H7 (cell line): ENCODE results near the gene VEZT. TPM values are rescaled to one million over a fixed set of nuclear protein-coding genes. Genes with fewer than 3 reads are reported as not detected.
A peak's percentile ranks its signal among the peaks of the same experiment; 100 is the strongest.
"Not testable (repeated sequence)": the region's sequence is repeated elsewhere in the genome, so short reads cannot be mapped to it uniquely, and the experiment has no call there.

ENCODE experiments used
- DNase-seq: peaks from one replicate; pipeline ENCODE4 v3.0.0; 2012
- H3K27me3 ChIP-seq: 2 replicates; pipeline ENCODE4 v1.6.0; 2011; ENCODE audit warnings: mild to moderate bottlenecking, low read length; ENCODE audit not compliant: control insufficient read depth, insufficient read depth
- H3K36me3 ChIP-seq: replicated peaks from 2 replicates; pipeline ENCODE4 v1.5.1; 2011; ENCODE audit warnings: low read length; ENCODE audit not compliant: control insufficient read depth, insufficient read depth
- H3K4me3 ChIP-seq: 2 replicates; pipeline ENCODE4 v1.5.1; 2011; ENCODE audit warnings: low read depth, mild to moderate bottlenecking, control low read depth, low read length, moderate library complexity; ENCODE audit not compliant: insufficient read depth
- total RNA-seq: library from RNA; depleted of rRNA; stranded (reverse); fragments of >200 nt; shearing (Covaris generic); gene quantifications from 2 replicates; pipeline ENCODE4 v1.2.3, GENCODE V29; 2014

Gene VEZT
- total RNA-seq, 1 experiment from 2014 or later, result 53.3 TPM

DNA sequence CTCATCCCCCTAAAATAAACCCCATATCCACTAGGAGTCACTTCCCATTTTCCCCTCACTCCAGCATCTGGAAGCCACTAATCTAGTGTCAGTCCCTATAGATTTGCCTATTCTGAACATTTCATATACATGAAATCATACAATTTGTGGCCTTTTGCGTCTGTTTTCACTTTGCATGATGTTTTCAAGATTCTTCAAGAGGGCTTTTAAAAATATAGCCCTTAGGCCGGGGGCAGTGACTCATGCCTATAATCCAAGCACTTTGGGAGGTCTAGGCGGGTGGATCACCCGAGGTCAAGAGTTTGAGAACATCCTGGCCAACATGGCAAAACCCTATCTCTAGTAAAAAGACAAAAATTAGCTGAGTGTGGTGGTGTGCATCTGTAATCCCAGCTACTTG, 104.7 kb downstream of the VEZT start:
- Histone ChIP-seq H3K27me3 (no peaks in the 10 kb centered on the region), H3K4me3 (no peak overlapping the region), H3K36me3 (no peaks in the 10 kb centered on the region)
- no peak for DNase-seq

DNA sequence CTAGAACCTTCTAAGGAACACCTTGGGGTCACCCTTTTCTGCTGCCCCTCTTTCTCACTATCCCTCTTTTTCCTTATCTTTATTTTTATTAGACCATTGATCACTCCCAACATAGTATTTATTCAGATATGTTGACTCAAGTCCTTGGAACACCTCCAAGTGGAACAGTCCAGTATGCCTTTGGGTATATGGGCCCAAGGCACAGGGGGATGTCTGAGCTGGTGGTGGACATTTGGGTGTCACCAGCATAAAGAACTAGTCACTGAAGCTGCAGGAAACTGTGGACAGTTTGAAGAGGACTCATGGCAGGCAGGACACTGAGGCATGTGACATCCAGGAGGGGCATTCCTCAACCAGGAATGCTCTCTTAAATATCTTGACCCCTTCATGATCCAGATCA, 105.6 kb downstream of the VEZT start:
- DNase-seq, result no peak
- H3K4me3 ChIP-seq, result no peak overlapping the region
- H3K36me3 ChIP-seq, result no peaks in the 10 kb centered on the region
- no peaks in the 10 kb centered on the region for H3K27me3 ChIP-seq

DNA sequence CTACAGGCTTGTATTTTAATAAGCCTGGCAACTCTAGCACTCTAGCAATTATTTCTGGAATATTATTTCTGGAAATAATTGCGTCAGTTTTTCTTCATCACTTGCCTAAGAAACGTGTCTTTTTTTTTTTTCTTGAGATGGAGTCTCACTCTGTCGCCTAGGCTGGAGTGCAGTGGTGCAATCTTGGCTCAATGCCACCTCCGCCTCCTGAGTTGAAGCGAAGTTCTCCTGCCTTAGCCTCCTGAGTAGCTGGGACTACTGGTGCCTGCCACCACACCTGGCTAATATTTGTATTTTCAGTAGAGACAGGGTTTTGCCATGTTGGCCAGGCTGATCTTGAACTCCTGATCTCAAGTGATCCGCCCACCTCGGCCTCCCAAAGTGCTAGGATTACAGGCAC, 106.6 kb downstream of the VEZT start:
- H3K27me3 ChIP-seq, H3K4me3 ChIP-seq, H3K36me3 ChIP-seq, DNase-seq: not testable (repeated sequence)

DNA sequence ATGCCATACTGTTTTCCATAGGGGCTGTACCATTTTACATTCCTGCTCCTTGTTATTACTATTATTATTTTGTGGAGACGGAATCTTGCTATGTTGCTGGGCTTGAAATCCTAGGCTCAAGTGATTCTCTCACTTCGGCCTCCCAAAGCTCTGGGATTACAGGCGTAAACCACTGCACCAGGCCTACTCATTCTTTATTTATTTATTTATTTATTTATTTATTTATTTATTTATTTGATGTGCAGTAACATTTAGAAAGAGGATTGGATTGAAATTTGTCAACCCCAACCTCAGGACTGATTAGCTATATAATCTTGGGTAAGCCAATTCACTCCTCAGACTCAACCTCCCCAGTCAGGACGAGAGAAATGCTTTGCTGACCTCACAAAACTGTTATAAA, 107.9 kb downstream of the VEZT start:
- no peak overlapping the region for H3K4me3 ChIP-seq
- no peaks in the 10 kb centered on the region for H3K36me3 ChIP-seq
- no peak for DNase-seq
- no peaks in the 10 kb centered on the region for H3K27me3 ChIP-seq

DNA sequence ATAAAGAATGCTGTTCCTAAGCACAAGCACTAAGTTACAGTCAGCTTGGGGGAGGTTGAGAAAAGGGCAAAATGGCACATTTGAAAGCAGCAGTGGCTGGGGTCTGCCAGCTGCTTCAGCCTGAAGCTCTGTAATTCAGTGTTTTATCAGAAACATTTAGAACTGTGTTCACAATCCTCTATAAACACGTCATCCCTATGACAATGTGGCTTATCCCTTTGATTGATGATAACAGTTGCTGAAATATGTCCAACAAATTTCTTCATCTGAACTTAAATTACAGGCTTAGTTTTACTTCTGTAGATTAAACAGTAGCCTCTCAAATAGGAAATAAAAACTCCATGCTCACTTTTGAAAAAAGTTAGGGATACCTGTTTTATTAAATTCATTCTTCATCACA, 108.8 kb downstream of the VEZT start:
- no peaks in the 10 kb centered on the region for H3K36me3 ChIP-seq
- H3K4me3 ChIP-seq, result no peak overlapping the region
- no peaks in the 10 kb centered on the region for H3K27me3 ChIP-seq
- DNase-seq, result no peak

DNA sequence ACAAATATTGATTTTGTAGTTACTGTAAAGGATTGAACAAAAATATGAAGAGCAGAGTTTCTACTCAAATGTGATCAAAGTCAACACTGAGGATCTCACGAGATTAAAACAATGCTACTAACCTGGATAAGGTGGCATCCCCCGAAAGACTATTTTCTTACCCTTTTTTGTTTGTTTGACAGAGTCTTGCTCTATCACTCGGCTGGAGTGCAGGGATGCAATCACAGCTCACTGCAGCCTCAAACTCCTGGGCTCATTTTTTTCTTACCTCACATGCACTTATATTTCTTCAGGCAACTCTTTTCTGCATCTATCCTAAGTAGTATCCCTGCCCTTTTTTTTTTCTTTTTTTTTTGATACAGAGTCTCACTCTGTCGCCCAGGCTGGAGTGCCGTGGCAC, 109.2 kb downstream of the VEZT start:
- no peak for DNase-seq
- H3K36me3 ChIP-seq, result no peaks in the 10 kb centered on the region

DNA sequence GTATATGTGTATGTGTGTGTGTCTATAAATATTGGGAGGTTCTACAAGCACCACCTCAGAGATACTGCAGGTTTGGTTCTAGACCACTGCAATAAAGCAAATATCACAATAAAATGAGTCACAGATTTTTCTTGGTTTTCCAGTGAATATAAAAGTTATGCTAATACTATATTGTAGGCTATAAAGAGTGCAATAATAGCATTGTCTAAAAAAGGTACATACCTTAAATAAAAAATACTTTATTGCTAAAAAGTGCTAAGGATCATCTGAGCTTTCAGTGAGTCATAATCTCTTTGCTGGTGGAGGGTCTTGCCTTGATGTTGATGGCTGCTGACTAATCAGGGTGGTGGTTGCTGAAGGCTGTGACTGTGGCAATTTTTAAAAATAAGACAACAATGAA, 111.1 kb downstream of the VEZT start:
- no peaks in the 10 kb centered on the region for H3K27me3 ChIP-seq
- DNase-seq, result no peak
- no peak overlapping the region for H3K4me3 ChIP-seq
- no peaks in the 10 kb centered on the region for H3K36me3 ChIP-seq

More for the DNA sequence above, 109.2 kb downstream of the VEZT start:
- Histone ChIP-seq H3K27me3 (no peaks in the 10 kb centered on the region), H3K4me3 (no peak overlapping the region)

DNA sequence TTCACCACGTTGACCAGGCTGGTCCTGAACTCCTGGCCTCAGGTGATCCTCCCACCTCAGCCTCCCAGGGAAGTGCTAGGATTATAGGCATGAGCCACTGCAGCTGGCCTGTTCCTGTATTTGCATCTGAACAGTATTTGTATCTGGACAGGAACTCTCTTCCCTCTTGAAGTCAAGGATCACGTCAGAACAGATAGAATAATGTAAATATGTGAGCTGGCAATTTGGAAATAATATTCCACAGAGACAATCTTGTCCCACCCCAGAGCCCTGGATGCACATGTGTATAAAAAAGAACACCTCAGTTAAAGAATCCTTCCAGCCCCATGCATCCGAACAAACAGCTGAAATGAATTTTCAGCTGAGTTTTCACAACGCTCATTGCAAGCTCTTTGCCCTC, 118.3 kb downstream of the VEZT start:
- Histone ChIP-seq H3K36me3 (no peaks in the 10 kb centered on the region), H3K27me3 (no peaks in the 10 kb centered on the region), H3K4me3 (no peak overlapping the region)
- DNase-seq, result no peak

DNA sequence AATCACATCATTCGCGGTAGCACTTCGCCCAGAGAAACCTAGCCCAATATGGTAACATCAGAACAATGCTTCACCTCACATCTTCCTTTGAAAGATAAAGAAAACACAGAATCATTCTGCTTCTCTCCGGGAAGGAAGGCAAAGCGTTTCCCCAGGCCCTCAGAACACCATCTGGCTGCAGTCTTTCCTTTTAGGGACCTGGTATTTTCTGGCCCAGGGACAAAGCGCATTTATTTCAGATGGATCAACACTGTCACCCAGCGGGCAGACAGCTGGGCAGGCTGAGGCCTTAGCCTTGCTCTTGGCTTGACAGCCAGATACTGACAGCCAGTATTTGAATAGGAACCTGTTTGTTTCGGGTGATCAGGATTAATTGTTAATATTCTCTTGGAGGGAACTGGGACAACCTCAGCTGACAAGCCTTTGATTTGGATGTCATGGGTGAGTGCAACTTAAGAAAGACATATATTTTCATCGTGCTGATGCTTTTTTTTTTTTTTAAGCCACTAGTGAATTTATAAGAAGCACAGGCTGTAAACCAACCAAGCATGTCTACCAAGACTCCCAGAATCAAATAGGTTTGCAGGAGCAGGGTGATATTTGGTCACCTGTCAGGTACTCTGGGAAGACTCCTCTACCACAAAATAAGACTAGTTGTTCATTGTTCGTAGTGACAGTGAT, 118.9 kb downstream of the VEZT start:
- no peaks in the 10 kb centered on the region for H3K36me3 ChIP-seq
- H3K27me3 ChIP-seq, result no peaks in the 10 kb centered on the region
- no peak overlapping the region for H3K4me3 ChIP-seq
- peak; percentile 78 for DNase-seq

DNA sequence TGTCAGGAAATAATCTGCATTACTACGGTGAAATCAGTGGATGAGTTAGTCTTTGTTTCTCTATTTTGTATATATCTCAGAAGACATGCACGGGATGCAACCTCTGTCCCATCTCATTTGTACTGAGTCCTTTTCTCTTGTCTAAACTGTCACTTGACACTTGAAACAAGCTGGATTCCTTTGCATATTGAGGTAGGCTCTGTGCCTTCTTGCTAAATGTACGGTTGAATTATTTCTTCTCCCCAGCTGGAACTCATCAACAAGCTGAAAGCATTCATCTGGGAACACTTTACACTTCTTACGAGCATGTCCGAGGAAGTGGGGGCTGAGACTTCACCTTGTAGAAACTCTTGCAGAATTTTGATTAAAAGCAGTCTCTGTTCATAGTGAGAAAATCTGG, 119.5 kb downstream of the VEZT start:
- H3K4me3 ChIP-seq, result no peak overlapping the region
- H3K36me3 ChIP-seq, result no peaks in the 10 kb centered on the region
- H3K27me3 ChIP-seq, result no peaks in the 10 kb centered on the region
- no peak for DNase-seq

DNA sequence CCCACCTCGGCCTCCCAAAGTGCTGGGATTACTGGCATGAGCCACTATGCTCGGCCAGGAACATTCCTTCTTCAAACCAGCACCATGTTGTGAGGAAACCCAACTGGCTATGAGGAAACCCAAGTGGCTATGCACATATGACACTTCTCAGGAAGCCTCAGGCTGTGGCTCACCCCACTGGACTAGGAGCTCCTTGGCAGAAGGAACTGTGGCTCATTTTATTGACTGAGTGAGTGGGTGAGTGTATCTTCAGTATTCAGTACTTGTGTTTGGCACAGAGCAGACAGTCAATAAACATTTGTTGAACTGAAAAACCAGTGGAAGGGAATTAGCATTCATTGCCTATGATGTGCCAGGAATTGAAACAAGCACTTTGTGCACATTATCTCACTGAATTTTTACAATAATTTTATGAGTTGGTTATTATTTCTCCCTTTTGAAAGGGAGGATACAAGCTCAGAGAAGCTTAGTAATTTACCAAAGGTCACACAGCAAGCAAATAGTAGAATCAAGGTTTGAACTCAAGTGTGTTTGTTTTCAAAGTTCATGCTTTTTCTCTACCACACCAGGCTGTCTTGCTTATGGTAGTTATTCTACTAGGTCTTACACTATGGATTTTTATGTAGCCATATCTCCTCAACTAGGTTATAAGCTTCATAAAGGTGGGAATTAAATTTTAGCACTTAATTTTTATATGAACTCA, 121.6 kb downstream of the VEZT start:
- no peak for DNase-seq
- no peaks in the 10 kb centered on the region for H3K36me3 ChIP-seq

DNA sequence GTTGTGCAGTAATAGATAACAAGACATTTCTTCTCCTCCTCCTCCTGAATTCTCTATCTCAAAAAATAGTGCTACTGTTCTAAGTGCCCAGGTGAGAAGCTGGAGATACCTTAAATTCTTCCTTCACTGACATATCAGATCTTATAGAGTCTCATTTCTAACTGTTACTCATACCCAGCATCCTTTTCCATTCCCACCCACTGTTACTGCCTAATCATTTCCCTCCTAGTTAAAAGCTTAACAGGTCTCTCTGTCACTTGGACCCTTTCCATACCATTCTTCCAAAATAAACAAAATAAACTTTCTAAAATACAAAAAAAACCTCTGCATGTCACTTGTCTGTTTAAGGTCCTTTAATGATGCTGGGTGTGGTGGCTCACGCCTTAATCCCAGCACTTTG, 124.4 kb downstream of the VEZT start:
- Histone ChIP-seq H3K27me3 (no peaks in the 10 kb centered on the region), H3K36me3 (no peaks in the 10 kb centered on the region), H3K4me3 (no peak overlapping the region)
- DNase-seq, result no peak

More for the DNA sequence above, 121.6 kb downstream of the VEZT start:
- H3K27me3 ChIP-seq, result no peaks in the 10 kb centered on the region
- no peak overlapping the region for H3K4me3 ChIP-seq

DNA sequence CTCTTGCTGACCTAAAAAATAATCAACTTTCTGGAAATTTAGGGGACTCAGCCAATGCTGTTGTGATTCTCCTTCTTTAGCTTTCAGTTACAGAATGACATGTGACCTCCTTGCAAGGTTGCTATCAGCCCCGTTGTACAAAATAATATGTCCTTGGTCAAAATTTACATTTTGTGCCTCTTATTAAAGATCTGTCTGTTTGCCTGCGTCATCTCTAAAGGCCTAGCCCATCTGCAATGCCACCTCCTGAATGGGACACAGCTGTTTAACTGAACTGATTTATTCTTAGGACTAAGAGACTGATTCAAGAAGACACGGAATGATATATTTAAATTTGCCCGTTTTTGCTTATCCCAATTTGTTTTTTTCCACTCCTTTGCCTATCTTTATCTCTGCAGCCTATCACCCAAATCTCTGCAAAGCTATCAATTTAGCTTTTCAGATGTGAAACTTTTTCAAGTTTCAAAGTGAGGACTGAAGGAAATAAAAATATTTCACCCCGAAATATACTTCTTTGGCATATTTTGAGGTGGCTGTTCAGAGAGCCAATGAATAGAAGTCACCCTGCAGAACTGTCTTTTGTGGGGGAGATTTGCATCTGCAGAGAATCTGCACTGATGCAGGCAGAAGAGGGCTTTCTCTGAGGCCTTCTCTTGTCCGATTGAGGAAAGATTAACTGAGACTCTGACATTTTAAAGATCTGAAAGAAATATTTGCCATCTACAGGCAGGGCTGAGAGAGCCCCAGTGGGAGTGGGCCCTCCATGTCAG, 126.0 kb downstream of the VEZT start:
- Histone ChIP-seq H3K27me3 (no peaks in the 10 kb centered on the region), H3K4me3 (no peak overlapping the region), H3K36me3 (no peaks in the 10 kb centered on the region)
- no peak for DNase-seq

DNA sequence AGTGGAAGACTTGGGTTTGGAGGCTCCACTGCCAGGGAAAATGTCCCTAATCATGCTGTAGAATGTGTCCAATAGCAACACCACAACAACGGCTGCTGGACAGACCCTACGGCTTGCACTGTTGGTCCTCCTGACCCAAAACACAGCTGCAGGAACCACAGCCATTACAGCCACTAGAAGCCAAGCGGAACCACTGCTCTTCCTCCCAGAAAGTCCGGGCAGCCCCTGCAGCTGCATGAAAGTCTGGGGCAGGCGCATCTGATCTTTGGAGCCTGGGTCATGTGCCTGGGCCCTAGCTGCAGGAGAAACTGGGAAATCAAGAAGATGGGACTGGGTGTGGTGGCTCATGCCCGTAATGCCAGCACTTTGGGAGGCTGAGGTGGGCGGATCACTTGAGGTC, 131.7 kb downstream of the VEZT start:
- Histone ChIP-seq H3K4me3 (no peak overlapping the region), H3K36me3 (no peaks in the 10 kb centered on the region), H3K27me3 (no peaks in the 10 kb centered on the region)
- DNase-seq, result no peak

DNA sequence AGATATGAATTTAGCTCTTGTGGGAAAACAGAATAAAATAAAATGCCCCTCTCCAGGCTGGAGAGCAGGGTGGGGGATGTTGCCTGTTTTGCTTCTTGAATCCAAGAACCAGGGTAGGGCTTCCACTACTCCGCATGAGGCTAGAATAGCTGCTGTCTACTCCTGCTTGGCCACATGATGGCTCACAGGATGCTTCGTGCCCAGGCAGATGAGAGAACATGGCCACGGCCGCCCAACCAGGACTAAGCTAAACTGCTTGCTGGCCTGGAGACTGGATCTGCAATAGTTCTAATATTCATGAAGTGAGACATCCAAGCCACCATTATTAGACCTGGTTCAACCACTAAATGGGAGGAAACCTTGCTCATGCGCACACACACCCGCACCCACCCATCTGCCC, 134.1 kb downstream of the VEZT start:
- no peaks in the 10 kb centered on the region for H3K36me3 ChIP-seq
- no peak overlapping the region for H3K4me3 ChIP-seq
- DNase-seq, result peak; percentile 38
- H3K27me3 ChIP-seq, result no peaks in the 10 kb centered on the region
